Parathyroid adenoma (tissue), 2 donors: ENCODE data around the gene HOXB3.
A peak's percentile ranks its signal among the peaks of the same experiment; 100 is the strongest.

ENCODE experiments used
- H2AFZ ChIP-seq: fragments of 300-600 bp; sonication (generic); one replicate; pipeline ENCODE4 v1.7.0; 2017; ENCODE audit warnings: antibody characterized with exemption, mild to moderate bottlenecking
- H3K27ac ChIP-seq: fragments of 300-600 bp; sonication (generic); one replicate; pipeline ENCODE4 v1.7.0; 2017
- H3K27me3 ChIP-seq: fragments of 300-600 bp; sonication (generic); one replicate; pipeline ENCODE4 v1.7.0; 2017; ENCODE audit warnings: low read length; ENCODE audit not compliant: control insufficient read depth, insufficient read depth
- H3K36me3 ChIP-seq: fragments of 300-600 bp; sonication (generic); one replicate; pipeline ENCODE4 v1.7.0; 2017; ENCODE audit warnings: low read length; ENCODE audit not compliant: control insufficient read depth, insufficient read depth
- H3K4me1 ChIP-seq: fragments of 300-600 bp; sonication (generic); one replicate; pipeline ENCODE4 v1.7.0; 2017; ENCODE audit warnings: control low read depth
- H3K4me2 ChIP-seq: fragments of 300-600 bp; sonication (generic); one replicate; pipeline ENCODE4 v1.7.0; 2017; ENCODE audit warnings: low read length
- H3K4me3 ChIP-seq: fragments of 300-600 bp; sonication (generic); one replicate; pipeline ENCODE4 v1.7.0; 2017; ENCODE audit warnings: low read depth, low read length
- H3K79me2 ChIP-seq: fragments of 300-600 bp; sonication (generic); one replicate; pipeline ENCODE4 v1.7.0; 2017; ENCODE audit warnings: control low read depth
- H3K9ac ChIP-seq: fragments of 300-600 bp; sonication (generic); one replicate; pipeline ENCODE4 v1.7.0; 2017; ENCODE audit warnings: mild to moderate bottlenecking
- H3K9me3 ChIP-seq: fragments of 300-600 bp; sonication (generic); one replicate; pipeline ENCODE4 v1.7.0; 2017; ENCODE audit warnings: low read length; ENCODE audit not compliant: control insufficient read depth
- TF ChIP-seq, protein P1 (sequence below): fragments of 300-600 bp; sonication (generic); IDR thresholded peaks from one replicate; pipeline ENCODE4 v1.7.0; 2017; ENCODE audit warnings: antibody characterized with exemption, mild to moderate bottlenecking
- donor health status: primary hyperparathyroidism.

The HOXB3 gene

DNA sequence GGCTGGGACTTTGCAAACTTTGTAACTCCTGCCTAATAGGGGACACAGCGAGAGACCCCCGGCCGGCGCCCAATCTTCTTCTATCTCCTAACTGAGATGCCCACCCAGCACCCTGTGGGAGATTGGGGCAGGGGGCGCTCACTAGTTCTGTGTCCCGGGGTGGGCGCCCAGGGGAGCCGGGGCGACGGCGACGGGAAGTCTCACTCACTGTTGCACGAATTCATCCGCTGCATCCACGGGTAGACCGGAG, 7.4 kb upstream of the HOXB3 start:
- TF ChIP-seq, protein P1, sequence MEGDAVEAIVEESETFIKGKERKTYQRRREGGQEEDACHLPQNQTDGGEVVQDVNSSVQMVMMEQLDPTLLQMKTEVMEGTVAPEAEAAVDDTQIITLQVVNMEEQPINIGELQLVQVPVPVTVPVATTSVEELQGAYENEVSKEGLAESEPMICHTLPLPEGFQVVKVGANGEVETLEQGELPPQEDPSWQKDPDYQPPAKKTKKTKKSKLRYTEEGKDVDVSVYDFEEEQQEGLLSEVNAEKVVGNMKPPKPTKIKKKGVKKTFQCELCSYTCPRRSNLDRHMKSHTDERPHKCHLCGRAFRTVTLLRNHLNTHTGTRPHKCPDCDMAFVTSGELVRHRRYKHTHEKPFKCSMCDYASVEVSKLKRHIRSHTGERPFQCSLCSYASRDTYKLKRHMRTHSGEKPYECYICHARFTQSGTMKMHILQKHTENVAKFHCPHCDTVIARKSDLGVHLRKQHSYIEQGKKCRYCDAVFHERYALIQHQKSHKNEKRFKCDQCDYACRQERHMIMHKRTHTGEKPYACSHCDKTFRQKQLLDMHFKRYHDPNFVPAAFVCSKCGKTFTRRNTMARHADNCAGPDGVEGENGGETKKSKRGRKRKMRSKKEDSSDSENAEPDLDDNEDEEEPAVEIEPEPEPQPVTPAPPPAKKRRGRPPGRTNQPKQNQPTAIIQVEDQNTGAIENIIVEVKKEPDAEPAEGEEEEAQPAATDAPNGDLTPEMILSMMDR: no peak
- H3K4me2 ChIP-seq: peak overlapping the region; percentile 91
- no peaks in the 10 kb centered on the region for H3K36me3 ChIP-seq
- no peak overlapping the region for H2AFZ ChIP-seq
- H3K4me1 ChIP-seq: no peaks in the 10 kb centered on the region
- no peaks in the 10 kb centered on the region for H3K9me3 ChIP-seq
- no peak overlapping the region for H3K27ac ChIP-seq
- no peak overlapping the region for H3K9ac ChIP-seq
- peaks cover 9% of the 10 kb centered on the region for H3K27me3 ChIP-seq
- H3K79me2 ChIP-seq: no peaks in the 10 kb centered on the region
- H3K4me3 ChIP-seq: peak overlapping the region; percentile 76

GRCh38 chr17:48596735-48597527, 6.9 kb upstream of the HOXB3 start:
- Histone ChIP-seq H3K36me3 (no peaks in the 10 kb centered on the region), H3K27ac (no peak overlapping the region), H3K4me1 (no peaks in the 10 kb centered on the region), H3K9ac (no peak overlapping the region), H3K9me3 (no peaks in the 10 kb centered on the region), H2AFZ (no peak overlapping the region), H3K4me2 (peak overlapping the region; percentile 4), H3K4me3 (peak overlapping the region; percentile 76), H3K79me2 (no peaks in the 10 kb centered on the region), H3K27me3 (peaks cover 9% of the 10 kb centered on the region)
- TF ChIP-seq, protein P1: no peak

DNA sequence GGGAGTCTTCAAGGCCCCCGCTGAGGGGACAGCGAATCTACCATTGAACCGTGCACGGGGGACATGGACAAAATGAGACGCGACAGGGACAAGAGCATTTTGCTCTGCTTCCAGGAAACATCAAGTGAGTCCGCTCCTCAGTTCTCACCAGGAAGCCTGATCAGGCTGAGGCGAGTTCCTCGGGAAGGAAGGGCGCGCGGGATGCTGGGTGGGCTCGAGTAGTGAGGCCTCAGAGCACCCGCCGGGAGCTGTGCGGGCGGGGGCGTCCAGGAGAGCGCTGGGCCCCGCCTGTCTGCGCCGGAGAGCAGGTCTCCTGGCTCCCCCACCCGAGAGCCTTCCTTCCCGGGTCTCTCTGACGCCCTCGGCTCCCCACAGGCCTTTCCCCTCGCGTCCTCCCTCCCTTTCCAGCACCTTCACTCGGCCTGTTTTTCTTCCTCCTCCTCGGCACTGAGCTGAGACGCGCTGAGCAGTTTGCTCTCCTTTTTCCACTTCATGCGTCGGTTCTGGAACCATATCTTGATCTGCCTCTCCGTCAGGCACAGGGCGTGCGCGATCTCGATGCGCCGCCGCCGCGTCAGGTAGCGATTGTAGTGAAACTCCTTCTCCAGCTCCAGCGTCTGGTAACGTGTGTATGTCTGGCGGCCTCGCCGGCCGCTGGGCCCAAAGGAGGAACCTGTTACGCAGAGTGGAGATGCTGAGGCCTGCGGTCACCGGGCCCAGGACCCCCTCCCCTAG, 6.1 kb upstream of the HOXB3 start:
- H3K27me3 ChIP-seq: peaks cover 6% of the 10 kb centered on the region
- peak overlapping the region; percentile 76 for H3K4me3 ChIP-seq

DNA sequence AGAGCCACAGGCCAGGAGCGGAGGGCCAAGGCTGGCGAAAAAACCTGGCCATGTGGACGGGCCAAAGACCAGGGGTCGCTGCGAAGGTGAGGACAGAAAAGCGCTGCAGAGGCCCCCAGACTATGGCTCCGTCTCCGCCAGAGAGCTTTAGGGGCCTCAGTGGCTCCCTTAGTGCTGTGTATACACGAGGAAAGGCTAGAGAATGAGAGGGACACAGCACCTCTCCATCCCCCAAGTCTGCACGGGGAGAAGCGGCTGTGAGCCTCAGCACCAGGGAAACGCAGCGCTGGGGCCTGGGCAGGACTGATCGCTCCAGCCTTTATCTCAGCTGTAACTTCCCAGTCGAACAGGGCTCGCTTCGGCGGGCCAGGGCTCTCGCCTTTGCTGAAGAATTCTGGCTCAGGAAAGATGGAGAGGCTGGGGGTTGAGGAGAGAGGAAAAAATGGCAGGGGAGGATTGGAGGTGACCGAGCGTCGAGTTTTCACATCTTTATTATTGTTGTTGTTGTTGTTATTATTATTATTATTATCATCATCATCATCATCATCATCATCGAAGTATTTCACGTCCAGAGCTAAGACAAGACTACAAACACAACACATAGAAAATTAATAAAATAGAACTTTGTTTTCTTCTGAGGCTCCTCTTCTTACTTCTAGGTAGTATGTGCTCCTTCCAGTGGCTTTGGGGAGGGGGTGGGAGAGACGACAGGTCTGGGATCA, 5.4 kb upstream of the HOXB3 start:
- no peaks in the 10 kb centered on the region for H3K36me3 ChIP-seq
- H3K4me1 ChIP-seq: no peaks in the 10 kb centered on the region
- H3K9me3 ChIP-seq: no peaks in the 10 kb centered on the region
- TF ChIP-seq, protein P1: no peak
- no peak overlapping the region for H3K4me3 ChIP-seq
- H3K27me3 ChIP-seq: peaks cover 6% of the 10 kb centered on the region
- no peaks in the 10 kb centered on the region for H3K79me2 ChIP-seq
- H2AFZ ChIP-seq: no peak overlapping the region
- H3K4me2 ChIP-seq: no peak overlapping the region
- H3K27ac ChIP-seq: no peak overlapping the region
- H3K9ac ChIP-seq: no peak overlapping the region

More for the DNA sequence above, 6.1 kb upstream of the HOXB3 start:
- no peak overlapping the region for H3K9ac ChIP-seq
- TF ChIP-seq, protein P1: no peak
- H3K4me2 ChIP-seq: peak overlapping the region; percentile 4
- H3K27ac ChIP-seq: no peak overlapping the region
- H3K9me3 ChIP-seq: no peaks in the 10 kb centered on the region
- H2AFZ ChIP-seq: peak overlapping the region; percentile 3
- H3K36me3 ChIP-seq: no peaks in the 10 kb centered on the region
- H3K79me2 ChIP-seq: no peaks in the 10 kb centered on the region
- H3K4me1 ChIP-seq: no peaks in the 10 kb centered on the region
